Right hindlimb (tissue), 1 donor: Measurements from ENCODE around the gene C2orf69.

Experiments
- DNase-seq: peaks from one replicate; pipeline ENCODE4 v3.0.0-alpha.2; 2018

C2orf69 gene

DNA sequence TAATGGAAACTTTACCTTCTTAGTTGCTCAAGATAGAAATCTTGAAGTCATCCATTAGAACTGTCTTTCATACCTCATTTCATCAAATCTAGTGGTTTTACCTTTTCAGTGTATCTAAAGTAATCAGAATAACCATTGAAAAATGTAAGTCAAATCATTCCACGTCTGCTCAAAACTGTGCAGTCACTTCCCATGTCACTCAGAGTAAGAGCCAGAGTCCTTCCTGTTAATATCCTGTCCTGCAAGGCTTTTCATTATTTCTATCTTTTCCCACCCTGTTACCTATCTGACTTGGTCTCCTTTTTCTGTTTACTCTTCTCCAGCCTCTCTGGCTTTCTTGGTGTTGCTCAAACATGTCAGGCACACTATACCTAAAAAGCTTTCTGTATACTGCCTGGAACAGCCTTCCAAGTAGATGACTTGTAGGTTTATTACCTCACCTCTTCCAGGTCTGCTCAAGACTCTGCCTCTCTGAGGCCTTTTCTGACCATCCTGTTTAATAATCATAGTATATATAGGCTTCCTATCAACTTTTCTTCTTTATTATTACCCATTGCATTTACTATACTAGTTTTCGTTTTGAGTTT is 3.4 kb downstream of the C2orf69 start:
- DNase-seq: no peak

DNA sequence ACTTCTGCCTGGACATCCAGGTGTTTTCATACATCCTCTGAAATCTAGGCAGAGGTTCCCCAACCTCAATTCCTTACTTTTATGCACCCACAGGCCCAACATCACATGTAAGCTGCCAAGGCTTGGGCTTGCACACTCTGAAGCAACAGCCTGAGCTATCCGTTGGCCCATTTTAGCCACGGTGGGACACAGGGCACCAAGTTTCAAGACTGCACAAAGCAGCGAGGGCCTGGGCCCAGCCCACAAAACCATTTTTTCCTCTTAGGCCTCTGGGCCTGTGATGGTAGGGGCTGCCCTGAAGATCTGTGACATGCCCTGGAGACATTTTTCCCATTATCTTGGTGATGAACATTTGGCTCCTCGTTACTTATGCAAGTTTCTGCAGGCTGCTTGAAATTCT is 5.9 kb downstream of the C2orf69 start:
- no peak for DNase-seq

- DNase-seq: no peak
These were observed 11.8 kb downstream of the C2orf69 start for GRCh38 chr2:199922856-199923255.

DNA sequence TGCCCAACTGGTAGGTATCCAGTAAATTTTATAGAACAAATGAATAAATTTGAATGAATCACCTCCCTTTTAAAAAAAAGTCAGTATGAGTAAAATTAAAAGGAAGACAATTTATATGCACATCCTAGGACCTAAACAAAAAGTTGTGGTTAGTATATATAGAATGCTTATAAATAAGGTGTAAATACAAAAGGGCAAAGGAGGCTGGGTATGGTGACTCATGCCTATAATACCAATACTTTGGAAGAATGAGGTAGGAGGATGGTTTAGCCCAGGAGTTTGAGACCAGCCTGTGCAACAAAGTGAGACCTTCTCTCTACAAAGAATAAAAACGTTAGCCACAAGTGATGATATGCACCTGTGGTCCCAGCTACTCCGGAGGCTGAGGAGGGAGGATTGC is 12.8 kb downstream of the C2orf69 start:
- DNase-seq: no peak

- no peak for DNase-seq
These were observed 15.7 kb downstream of the C2orf69 start for GRCh38 chr2:199926806-199927205.

DNA sequence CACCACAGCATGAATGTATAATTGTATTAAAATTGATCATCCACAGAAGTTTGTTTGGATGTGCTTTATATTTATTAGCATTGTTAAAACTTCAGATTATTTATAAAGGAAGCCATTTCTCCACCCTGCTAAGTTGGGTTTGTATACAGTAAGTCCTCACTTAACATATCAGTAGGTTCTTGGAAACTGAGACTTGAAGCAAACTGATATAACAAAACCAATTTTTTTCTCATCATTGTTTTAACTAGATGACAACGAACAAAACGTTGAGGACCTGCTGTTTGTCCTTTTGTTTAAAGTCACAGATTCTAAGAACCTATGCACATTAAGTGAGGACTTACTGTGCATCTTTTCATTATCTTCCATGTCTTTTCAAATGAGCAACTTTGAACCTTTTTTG is 17.1 kb downstream of the C2orf69 start:
- DNase-seq: no peak

DNA sequence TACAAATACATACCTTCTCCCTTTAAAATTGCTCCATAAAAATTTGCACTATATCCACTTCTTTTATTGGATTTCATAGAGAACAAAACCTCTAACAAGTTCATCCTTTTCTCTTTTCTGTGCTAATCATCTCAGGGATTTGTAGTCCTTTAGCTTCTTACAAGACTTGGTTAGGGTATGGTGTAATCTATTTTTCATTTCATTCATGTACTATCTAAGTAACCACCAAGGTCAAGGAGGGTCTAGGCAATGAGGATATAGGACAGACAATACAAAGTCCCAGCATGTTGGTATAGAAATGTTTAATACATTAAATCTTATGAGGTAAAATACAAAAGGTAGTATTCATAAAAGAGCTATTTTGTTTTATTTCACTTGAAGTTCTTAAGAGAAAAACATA is 17.5 kb downstream of the C2orf69 start:
- DNase-seq: no peak

- no peak for DNase-seq
These were observed 18.2 kb downstream of the C2orf69 start for GRCh38 chr2:199929262-199929661.

DNA sequence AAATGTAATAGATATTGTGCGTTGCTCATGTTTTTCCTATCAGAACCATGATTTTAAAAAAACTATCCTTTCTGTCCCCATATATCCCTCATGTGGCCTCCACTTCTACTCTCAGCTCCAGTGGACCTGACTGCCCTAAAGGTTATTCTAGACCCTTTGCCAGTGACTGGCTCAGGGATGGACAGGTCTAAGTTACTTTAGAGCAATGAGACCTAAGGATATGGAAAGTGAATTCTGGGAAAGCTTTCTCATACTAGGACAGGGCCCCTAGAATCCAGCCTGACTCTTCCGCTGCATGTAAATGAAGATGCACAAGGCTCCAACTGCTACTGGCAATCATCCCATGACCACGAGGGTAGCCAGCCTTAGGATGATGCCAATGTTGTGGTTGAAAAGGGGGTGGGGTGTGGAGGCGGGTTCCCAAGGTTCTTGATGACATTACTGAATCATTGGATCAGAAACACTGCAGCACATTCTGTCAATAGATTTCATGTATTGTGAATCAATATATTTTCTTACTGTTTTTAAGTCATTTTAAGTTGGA is 21.3 kb downstream of the C2orf69 start:
- DNase-seq: no peak

DNA sequence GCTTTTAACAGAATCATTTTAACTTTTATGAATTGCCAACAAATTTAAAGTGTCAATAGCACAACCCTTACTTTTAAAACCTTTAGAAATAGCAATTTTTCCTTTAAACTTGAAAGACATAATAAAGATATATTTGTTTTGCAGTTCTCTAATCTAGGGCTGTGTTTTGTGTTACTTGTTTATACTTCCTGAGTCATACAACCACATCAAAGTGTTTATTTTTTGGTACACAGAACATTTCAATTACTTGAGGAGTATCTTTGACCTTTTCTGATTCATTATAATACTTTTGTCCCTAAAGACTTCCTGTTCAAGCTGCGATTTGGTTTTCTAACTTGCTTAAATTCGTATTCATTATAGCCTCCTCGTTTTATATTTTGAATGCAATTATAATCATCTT is 22.4 kb downstream of the C2orf69 start:
- DNase-seq: no peak

- DNase-seq: no peak
These were observed 25.5 kb downstream of the C2orf69 start for GRCh38 chr2:199936554-199936953.

GRCh38 chr2:199940373-199940772 is 29.3 kb downstream of the C2orf69 start:
- DNase-seq: no peak

DNA sequence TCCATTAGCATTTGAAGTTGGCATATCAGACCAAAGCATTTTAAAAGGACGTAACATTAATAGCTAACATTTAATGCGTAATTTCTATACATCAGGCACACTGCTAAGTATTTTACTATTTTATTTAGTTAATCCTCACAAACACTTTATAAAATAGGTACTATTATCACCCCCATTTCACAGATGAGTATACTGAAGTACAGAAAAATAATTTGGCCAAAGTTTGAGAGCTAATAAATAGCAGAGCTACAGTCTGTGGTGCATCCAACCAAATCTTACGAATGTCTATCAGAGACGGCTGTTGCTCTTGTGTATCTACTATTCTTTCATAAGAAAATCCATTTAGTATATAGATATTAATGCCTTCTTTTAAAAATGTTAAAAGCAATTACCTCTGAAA is 32.3 kb downstream of the C2orf69 start:
- no peak for DNase-seq

DNA sequence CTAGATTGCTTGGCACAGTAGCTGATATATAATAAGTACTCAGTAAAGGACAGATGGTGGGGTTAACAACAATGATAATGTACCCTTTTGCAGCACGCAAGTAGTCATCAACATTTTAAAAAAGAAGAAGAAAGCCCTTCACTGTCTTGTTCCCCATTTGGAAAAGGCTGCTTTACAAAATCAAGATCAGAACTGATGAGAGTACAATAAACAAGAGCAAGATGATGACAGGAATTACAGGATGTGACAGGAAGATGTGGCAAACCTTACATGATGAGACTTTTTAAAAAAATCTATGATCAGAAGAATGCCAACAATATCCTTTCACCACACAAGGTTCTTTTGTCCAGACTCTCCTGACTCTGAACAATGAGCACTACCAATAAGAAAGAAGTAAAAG is 35.1 kb downstream of the C2orf69 start:
- DNase-seq: no peak

- DNase-seq: no peak
These were observed 35.7 kb downstream of the C2orf69 start for GRCh38 chr2:199946836-199947235.

- DNase-seq: no peak
These were observed 39.3 kb downstream of the C2orf69 start for GRCh38 chr2:199950396-199950795.

DNA sequence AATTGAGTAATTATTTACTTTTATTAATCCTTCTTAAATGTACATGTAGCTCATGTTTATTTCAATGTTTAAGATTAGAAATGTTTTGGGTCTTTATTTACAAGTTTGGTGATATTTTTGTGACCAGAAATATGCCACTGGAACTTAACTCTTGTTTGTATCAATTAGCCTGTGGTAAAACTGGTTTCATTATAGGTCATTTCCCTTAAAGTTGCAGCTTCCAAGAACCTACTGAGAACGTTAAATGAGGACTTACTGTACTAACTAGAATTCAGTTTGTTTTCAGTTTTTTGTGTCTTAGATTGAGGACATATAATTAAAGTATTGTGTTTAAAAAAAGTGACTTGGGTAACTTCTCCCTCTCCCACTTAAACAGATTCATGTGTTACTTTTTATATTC is 39.9 kb downstream of the C2orf69 start:
- DNase-seq: no peak

GRCh38 chr2:199955007-199955338 is 43.9 kb downstream of the C2orf69 start:
- no peak for DNase-seq

DNA sequence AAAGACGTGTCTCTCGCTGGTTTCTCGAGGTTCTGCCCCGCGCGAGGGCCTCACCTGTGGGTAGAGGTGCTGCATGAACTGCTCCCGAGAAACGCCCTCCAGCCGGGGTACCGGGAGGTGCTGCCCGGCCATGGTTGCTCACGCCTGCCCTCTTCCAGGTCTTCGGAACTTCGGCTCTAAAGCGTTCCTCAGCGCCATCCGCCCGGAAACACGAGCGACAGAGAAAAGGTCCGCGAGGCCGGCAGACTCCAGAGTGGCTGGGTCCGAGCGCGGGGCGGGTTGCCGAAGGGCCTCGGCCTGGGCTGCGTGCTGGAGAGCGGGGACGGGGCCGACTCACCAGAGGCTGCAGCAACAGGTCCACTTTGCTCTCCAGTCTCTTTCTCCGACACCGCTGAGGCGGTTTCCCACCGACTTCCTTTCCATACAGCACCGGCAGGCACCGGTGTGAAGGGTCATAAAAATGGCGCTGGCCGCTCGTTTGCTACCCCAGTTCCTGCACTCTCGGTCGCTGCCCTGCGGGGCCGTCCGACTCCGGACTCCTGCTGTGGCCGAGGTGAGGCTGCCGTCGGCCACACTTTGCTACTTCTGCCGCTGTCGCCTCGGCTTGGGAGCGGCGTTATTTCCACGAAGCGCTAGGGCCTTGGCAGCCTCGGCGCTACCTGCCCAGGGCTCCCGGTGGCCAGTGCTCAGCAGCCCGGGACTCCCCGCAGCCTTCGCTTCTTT is 44.4 kb downstream of the C2orf69 start, which contains the start of the genes MAIP1 and TYW5:
TSS of gene MAIP1 (plus strand) at position 244 of the 723 bp plus-strand sequence. CDS start at position 461, 217 bp downstream.
TSS of gene TYW5 (minus strand) at position 153 of the 723 bp plus-strand sequence. CDS start at position 132, 21 bp downstream.
- peak; percentile 89 for DNase-seq

DNA sequence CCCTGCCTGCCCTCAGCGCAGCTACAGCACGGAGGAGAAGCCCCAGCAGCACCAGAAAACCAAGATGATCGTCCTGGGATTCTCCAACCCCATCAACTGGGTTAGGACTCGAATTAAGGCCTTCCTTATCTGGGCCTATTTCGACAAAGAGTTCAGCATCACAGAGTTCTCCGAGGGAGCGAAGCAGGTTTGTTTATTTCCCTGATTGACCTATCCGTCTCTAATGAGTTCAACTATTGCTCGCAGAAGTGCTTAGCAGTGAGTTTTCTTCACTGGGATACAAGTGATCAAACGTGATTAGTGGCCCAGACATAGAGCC is 44.9 kb downstream of the C2orf69 start:
- no peak for DNase-seq

- DNase-seq: no peak
These were observed 46.9 kb downstream of the C2orf69 start for GRCh38 chr2:199958014-199958413.

GRCh38 chr2:199962203-199962602 is 51.1 kb downstream of the C2orf69 start:
- no peak for DNase-seq

- no peak for DNase-seq
These were observed 55.3 kb downstream of the C2orf69 start for GRCh38 chr2:199966405-199966804.

- DNase-seq: no peak
These were observed 55.9 kb downstream of the C2orf69 start for GRCh38 chr2:199966976-199967375.

DNA sequence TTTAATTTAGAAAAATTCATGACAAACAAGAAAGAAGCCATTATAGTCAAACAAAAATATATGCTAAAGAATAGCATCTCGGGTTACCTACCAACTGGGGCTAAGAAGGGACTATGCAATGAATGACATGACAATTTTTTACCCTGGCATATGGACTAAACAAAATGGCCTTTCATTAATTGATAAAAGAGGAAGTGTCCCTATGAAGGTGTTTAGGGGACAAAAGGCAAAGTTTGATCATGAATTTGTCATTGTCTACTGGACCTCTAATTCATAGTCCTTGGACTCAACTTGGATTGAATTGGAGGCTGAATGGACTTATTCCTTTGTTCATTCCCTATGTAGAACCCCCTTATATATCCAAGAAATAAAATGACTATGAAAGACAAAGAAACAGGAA is 57.0 kb downstream of the C2orf69 start:
- DNase-seq: no peak
